Islet of Langerhans (tissue), 1 donor: ENCODE data around the gene TAF9B.
A peak's percentile ranks its signal among the peaks of the same experiment; 100 is the strongest.
"Not testable (repeated sequence)": the region's sequence is repeated elsewhere in the genome, so short reads cannot be mapped to it uniquely, and the experiment has no call there.

Experiments used
- FAIRE-seq: peaks from one replicate; lab custom pipeline; 2011; peaks lifted over from hg19 to GRCh38; lab: Jason Lieb, UNC

TAF9B gene

GRCh38 chrX:78116365-78116764 lies 23.1 kb downstream of the TAF9B start:
- no peak for FAIRE-seq

GRCh38 chrX:78111140-78111931 lies 28.1 kb downstream of the TAF9B start:
- FAIRE-seq, result peak; percentile 73

- no peak for FAIRE-seq
Observed at GRCh38 chrX:78109458-78109857, 30.0 kb downstream of the TAF9B start.

GRCh38 chrX:78106651-78106986 lies 32.8 kb downstream of the TAF9B start:
- FAIRE-seq, result no peak

- FAIRE-seq, result no peak
Observed at GRCh38 chrX:78105944-78106650, 33.4 kb downstream of the TAF9B start.

GRCh38 chrX:78104447-78105176 lies 34.8 kb downstream of the TAF9B start:
- no peak for FAIRE-seq

- no peak for FAIRE-seq
Observed at GRCh38 chrX:78103623-78104446, 35.6 kb downstream of the TAF9B start, which contains the start of gene PGK1. TSS of gene PGK1 (plus strand) at chrX:78104248. CDS start at chrX:78104341, 93 bp downstream.

- no peak for FAIRE-seq
Observed at GRCh38 chrX:78103001-78103622, 36.3 kb downstream of the TAF9B start.

- FAIRE-seq, result no peak
Observed at GRCh38 chrX:78102091-78102490, 37.4 kb downstream of the TAF9B start.

GRCh38 chrX:78098108-78098507 lies 41.3 kb downstream of the TAF9B start:
- FAIRE-seq, result no peak

- FAIRE-seq, result no peak
Observed at GRCh38 chrX:78092296-78092695, 47.2 kb downstream of the TAF9B start.

GRCh38 chrX:78081413-78081812 lies 58.0 kb downstream of the TAF9B start:
- FAIRE-seq, result not testable (repeated sequence)
